Measurements from ENCODE around the gene OR5K2.

DNA sequence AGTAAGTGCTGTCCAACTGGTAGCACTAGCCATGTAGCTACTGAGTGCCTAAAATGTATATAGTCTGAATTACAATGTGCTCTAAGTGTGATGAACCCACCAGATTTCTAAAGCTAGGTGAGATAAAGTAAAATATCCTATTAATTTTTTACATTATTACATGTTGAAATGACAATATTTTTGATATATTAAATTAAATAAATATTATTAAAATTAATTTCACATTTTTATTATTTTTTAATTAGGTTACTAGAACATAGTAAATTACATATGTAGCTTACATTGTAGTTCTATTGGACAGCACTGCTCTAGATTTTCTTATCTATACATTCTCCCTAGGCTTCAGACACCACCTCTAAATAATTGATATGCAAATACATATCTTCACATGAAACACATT is 43.7 kb upstream of the OR5K2 start:
- TF ChIP-seq, protein P1, sequence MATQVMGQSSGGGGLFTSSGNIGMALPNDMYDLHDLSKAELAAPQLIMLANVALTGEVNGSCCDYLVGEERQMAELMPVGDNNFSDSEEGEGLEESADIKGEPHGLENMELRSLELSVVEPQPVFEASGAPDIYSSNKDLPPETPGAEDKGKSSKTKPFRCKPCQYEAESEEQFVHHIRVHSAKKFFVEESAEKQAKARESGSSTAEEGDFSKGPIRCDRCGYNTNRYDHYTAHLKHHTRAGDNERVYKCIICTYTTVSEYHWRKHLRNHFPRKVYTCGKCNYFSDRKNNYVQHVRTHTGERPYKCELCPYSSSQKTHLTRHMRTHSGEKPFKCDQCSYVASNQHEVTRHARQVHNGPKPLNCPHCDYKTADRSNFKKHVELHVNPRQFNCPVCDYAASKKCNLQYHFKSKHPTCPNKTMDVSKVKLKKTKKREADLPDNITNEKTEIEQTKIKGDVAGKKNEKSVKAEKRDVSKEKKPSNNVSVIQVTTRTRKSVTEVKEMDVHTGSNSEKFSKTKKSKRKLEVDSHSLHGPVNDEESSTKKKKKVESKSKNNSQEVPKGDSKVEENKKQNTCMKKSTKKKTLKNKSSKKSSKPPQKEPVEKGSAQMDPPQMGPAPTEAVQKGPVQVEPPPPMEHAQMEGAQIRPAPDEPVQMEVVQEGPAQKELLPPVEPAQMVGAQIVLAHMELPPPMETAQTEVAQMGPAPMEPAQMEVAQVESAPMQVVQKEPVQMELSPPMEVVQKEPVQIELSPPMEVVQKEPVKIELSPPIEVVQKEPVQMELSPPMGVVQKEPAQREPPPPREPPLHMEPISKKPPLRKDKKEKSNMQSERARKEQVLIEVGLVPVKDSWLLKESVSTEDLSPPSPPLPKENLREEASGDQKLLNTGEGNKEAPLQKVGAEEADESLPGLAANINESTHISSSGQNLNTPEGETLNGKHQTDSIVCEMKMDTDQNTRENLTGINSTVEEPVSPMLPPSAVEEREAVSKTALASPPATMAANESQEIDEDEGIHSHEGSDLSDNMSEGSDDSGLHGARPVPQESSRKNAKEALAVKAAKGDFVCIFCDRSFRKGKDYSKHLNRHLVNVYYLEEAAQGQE (IDR thresholded peaks at IDR 0.05; ENCODE audit: borderline replicate concordance) = no peak
- TF ChIP-seq, protein P2, sequence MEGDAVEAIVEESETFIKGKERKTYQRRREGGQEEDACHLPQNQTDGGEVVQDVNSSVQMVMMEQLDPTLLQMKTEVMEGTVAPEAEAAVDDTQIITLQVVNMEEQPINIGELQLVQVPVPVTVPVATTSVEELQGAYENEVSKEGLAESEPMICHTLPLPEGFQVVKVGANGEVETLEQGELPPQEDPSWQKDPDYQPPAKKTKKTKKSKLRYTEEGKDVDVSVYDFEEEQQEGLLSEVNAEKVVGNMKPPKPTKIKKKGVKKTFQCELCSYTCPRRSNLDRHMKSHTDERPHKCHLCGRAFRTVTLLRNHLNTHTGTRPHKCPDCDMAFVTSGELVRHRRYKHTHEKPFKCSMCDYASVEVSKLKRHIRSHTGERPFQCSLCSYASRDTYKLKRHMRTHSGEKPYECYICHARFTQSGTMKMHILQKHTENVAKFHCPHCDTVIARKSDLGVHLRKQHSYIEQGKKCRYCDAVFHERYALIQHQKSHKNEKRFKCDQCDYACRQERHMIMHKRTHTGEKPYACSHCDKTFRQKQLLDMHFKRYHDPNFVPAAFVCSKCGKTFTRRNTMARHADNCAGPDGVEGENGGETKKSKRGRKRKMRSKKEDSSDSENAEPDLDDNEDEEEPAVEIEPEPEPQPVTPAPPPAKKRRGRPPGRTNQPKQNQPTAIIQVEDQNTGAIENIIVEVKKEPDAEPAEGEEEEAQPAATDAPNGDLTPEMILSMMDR (IDR thresholded peaks at IDR 0.05; ENCODE audit: poor library complexity, severe bottlenecking) = no peak
- TF ChIP-seq EZH2 (IDR thresholded peaks at IDR 0.05; ENCODE audit: borderline replicate concordance, insufficient read depth, low read length, poor library complexity, severe bottlenecking) = no peak
- TF ChIP-seq TAF1 (IDR thresholded peaks at IDR 0.05; ENCODE audit: low read depth) = no peak
- TF ChIP-seq EP300 (conservative IDR thresholded peaks at IDR 0.05; ENCODE audit: poor library complexity, severe bottlenecking) = no peak
- TF ChIP-seq RAD21 (conservative IDR thresholded peaks at IDR 0.05) = no peak
- TF ChIP-seq POLR2AphosphoS5 (IDR thresholded peaks at IDR 0.05) = no peak
